Activated naive CD4-positive, alpha-beta T cell treated with Interleukin-2 at 50 U/mL for 16 hours (primary cell): ENCODE data around the gene CDCA7.
"Not testable (repeated sequence)": the region's sequence is repeated elsewhere in the genome, so short reads cannot be mapped to it uniquely, and the experiment has no call there.

ENCODE experiments used
- DNase-seq: peaks from one replicate; pipeline ENCODE4 v3.0.0-alpha.2; 2020

CDCA7 gene

GRCh38 chr2:173370198-173370597, 15.5 kb downstream of the CDCA7 start:
- DNase-seq, result no peak

- no peak for DNase-seq
These were observed 16.4 kb downstream of the CDCA7 start for GRCh38 chr2:173371023-173371422.

- no peak for DNase-seq
These were observed 18.6 kb downstream of the CDCA7 start for GRCh38 chr2:173373290-173373689.

GRCh38 chr2:173374634-173375033, 20.0 kb downstream of the CDCA7 start:
- DNase-seq, result no peak

- DNase-seq, result not testable (repeated sequence)
These were observed 30.9 kb downstream of the CDCA7 start for GRCh38 chr2:173385534-173385933.

- DNase-seq, result no peak
These were observed 31.5 kb downstream of the CDCA7 start for GRCh38 chr2:173386021-173386737.

- DNase-seq, result no peak
These were observed 32.0 kb downstream of the CDCA7 start for GRCh38 chr2:173386738-173387065.

- DNase-seq, result no peak
These were observed 32.4 kb downstream of the CDCA7 start for GRCh38 chr2:173387079-173387478.

- no peak for DNase-seq
These were observed 33.0 kb downstream of the CDCA7 start for GRCh38 chr2:173387660-173388059.

- DNase-seq, result no peak
These were observed 34.1 kb downstream of the CDCA7 start for GRCh38 chr2:173388795-173389194.

GRCh38 chr2:173390036-173390435, 35.4 kb downstream of the CDCA7 start:
- no peak for DNase-seq

- DNase-seq, result no peak
These were observed 38.1 kb downstream of the CDCA7 start for GRCh38 chr2:173392731-173393130.

- no peak for DNase-seq
These were observed 38.5 kb downstream of the CDCA7 start for GRCh38 chr2:173393186-173393585.

GRCh38 chr2:173393636-173394035, 39.0 kb downstream of the CDCA7 start:
- DNase-seq, result no peak

- DNase-seq, result no peak
These were observed 39.7 kb downstream of the CDCA7 start for GRCh38 chr2:173394091-173394974.

- no peak for DNase-seq
These were observed 41.1 kb downstream of the CDCA7 start for GRCh38 chr2:173395567-173396351.

GRCh38 chr2:173397539-173397938, 42.9 kb downstream of the CDCA7 start:
- DNase-seq, result no peak

- DNase-seq, result no peak
These were observed 44.6 kb downstream of the CDCA7 start for GRCh38 chr2:173399229-173399628.

GRCh38 chr2:173400760-173401159, 46.1 kb downstream of the CDCA7 start:
- no peak for DNase-seq

GRCh38 chr2:173401716-173402326, 47.1 kb downstream of the CDCA7 start:
- DNase-seq, result no peak

- DNase-seq, result peak; percentile 72
These were observed 47.8 kb downstream of the CDCA7 start for GRCh38 chr2:173402405-173402974.
